Liver (tissue), 9 donors: ENCODE results near the gene DUSP16. TPM values are rescaled to one million over a fixed set of nuclear protein-coding genes. Genes with fewer than 3 reads are reported as not detected.

ENCODE experiments used
- DNase-seq: peaks from one replicate; pipeline ENCODE4 v3.0.0-alpha.2; 2017; ENCODE audit warnings: low spot score
- H3K27ac ChIP-seq, 2 donors: one replicate each; pipeline ENCODE4 v1.7.0; 2013; ENCODE audit warnings: inconsistent platforms in 2 of 2, low read length in 2 of 2, control low read depth in 1 of 2, low read depth in 1 of 2, mild to moderate bottlenecking in 1 of 2
- H3K27me3 ChIP-seq, 4 donors: one replicate each; pipeline versions ENCODE4 v1.6.1 to v1.7.0; 2013; ENCODE audit warnings: low read length in 3 of 4, inconsistent platforms in 1 of 4, mild to moderate bottlenecking in 1 of 4, moderate library complexity in 1 of 4; ENCODE audit not compliant: control insufficient read depth in 4 of 4, insufficient read depth in 4 of 4
- H3K36me3 ChIP-seq, 4 donors: one replicate each; pipeline versions ENCODE4 v1.6.1 to v1.7.0; 2013; ENCODE audit warnings: low read length in 3 of 4, mild to moderate bottlenecking in 3 of 4, low read depth in 1 of 4, moderate library complexity in 1 of 4; ENCODE audit not compliant: control insufficient read depth in 4 of 4, insufficient read depth in 3 of 4
- H3K4me1 ChIP-seq, 4 donors: one replicate each; pipeline versions ENCODE4 v1.6.1 to v1.7.0; 2013; ENCODE audit warnings: low read length in 3 of 4, mild to moderate bottlenecking in 3 of 4, moderate library complexity in 1 of 4; ENCODE audit not compliant: control insufficient read depth in 4 of 4, insufficient read depth in 4 of 4
- H3K4me3 ChIP-seq, 3 donors: one replicate each; pipeline versions ENCODE4 v1.6.1 to v1.7.0; 2013; ENCODE audit warnings: low read length in 3 of 3, control low read depth in 1 of 3, low read depth in 1 of 3, mild to moderate bottlenecking in 1 of 3
- H3K9ac ChIP-seq, 2 donors: one replicate each; pipeline ENCODE4 v1.7.0; 2013; ENCODE audit warnings: low read length in 2 of 2, mild to moderate bottlenecking in 2 of 2, moderate library complexity in 2 of 2, control low read depth in 1 of 2, low read depth in 1 of 2
- H3K9me3 ChIP-seq, 4 donors: one replicate each; pipeline versions ENCODE4 v1.6.1 to v1.7.0; 2013; ENCODE audit warnings: low read length in 3 of 4; ENCODE audit not compliant: control insufficient read depth in 4 of 4
- EGR1 ChIP-seq, 2 donors: IDR thresholded peaks; 2 replicates each; pipeline ENCODE4 v1.6.1; 2016 to 2018; ENCODE audit warnings: antibody characterized with exemption in 2 of 2, low read depth in 2 of 2
- FOXA1 ChIP-seq: IDR thresholded peaks from 2 replicates; pipeline ENCODE4 v1.6.1; 2016; ENCODE audit warnings: antibody characterized with exemption
- FOXA2 ChIP-seq: IDR thresholded peaks from 2 replicates; pipeline ENCODE4 v1.6.1; 2016; ENCODE audit warnings: antibody characterized with exemption
- GABPA ChIP-seq, 2 donors: IDR thresholded peaks in 1 of 2; conservative IDR thresholded peaks in 1 of 2; 2 replicates each; pipeline ENCODE4 v1.6.1; 2016; ENCODE audit warnings: antibody characterized with exemption in 2 of 2, mild to moderate bottlenecking in 1 of 2, moderate library complexity in 1 of 2
- HNF4A ChIP-seq, 2 donors: conservative IDR thresholded peaks; 2 replicates each; pipeline ENCODE4 v1.6.1; 2016; ENCODE audit warnings: antibody characterized with exemption in 2 of 2, mild to moderate bottlenecking in 2 of 2
- HNF4G ChIP-seq: IDR thresholded peaks from 2 replicates; pipeline ENCODE4 v1.6.1; 2016; ENCODE audit warnings: antibody characterized with exemption
- JUND ChIP-seq, 2 donors: IDR thresholded peaks; 2 replicates each; pipeline ENCODE4 v1.6.1; 2016; ENCODE audit warnings: antibody characterized with exemption in 2 of 2
- NR2F2 ChIP-seq: IDR thresholded peaks from 2 replicates; pipeline ENCODE4 v1.6.1; 2016; ENCODE audit warnings: antibody characterized with exemption
- RAD21 ChIP-seq, 2 donors: IDR thresholded peaks; 2 replicates each; pipeline ENCODE4 v1.6.1; 2016; ENCODE audit warnings: antibody characterized with exemption in 2 of 2, mild to moderate bottlenecking in 2 of 2
- RXRA ChIP-seq, 2 donors: IDR thresholded peaks; 2 replicates each; pipeline ENCODE4 v1.6.1; 2017 to 2018; ENCODE audit warnings: antibody characterized with exemption in 2 of 2, mild to moderate bottlenecking in 1 of 2
- SP1 ChIP-seq: IDR thresholded peaks from 2 replicates; pipeline ENCODE4 v1.6.1; 2018; ENCODE audit warnings: antibody characterized with exemption, mild to moderate bottlenecking
- TAF1 ChIP-seq: conservative IDR thresholded peaks from 2 replicates; pipeline ENCODE4 v1.6.1; 2016; ENCODE audit warnings: antibody characterized with exemption, mild to moderate bottlenecking
- YY1 ChIP-seq: IDR thresholded peaks from 2 replicates; pipeline ENCODE4 v1.6.1; 2016; ENCODE audit warnings: antibody characterized with exemption, mild to moderate bottlenecking
- WGBS: extraction: QIAGEN DNeasy Blood & Tissue Kit; methylation state at CpG from one replicate; pipeline ENCODE4 v1.1.7; 2013; 5-methylcytosine and 5-hydroxymethylcytosine counted together
- polyA plus RNA-seq, 2 donors: library from polyadenylated mRNA; stranded (reverse) in 1 of 2; unstranded in 1 of 2; fragments of 200-250 nt in 1 of 2; fragments of >200 nt in 1 of 2; fragmentation: Nextera tagmentation in 1 of 2; extraction: Ambion mirVana in 1 of 2; gene quantifications; one replicate each; pipeline versions ENCODE4 v1.2.1 to v1.2.3, GENCODE V29; 2013 to 2015
- total RNA-seq, 2 donors: library from RNA; depleted of rRNA; stranded (reverse); fragments of >200 nt; gene quantifications; one replicate each; pipeline ENCODE4 v1.2.3, GENCODE V29; 2014
- TF ChIP-seq, protein P1 (sequence below): IDR thresholded peaks from 2 replicates; pipeline ENCODE4 v1.6.1; 2016; ENCODE audit warnings: antibody characterized with exemption
- TF ChIP-seq, protein P2 (sequence below): IDR thresholded peaks from 2 replicates; pipeline ENCODE4 v1.6.1; 2016; ENCODE audit warnings: antibody characterized with exemption
- TF ChIP-seq, protein P3 (sequence below): IDR thresholded peaks from 2 replicates; pipeline ENCODE4 v1.6.1; 2016; ENCODE audit warnings: antibody characterized with exemption, mild to moderate bottlenecking
- TF ChIP-seq, protein P4 (sequence below): fragments of 150-350 bp; IDR thresholded peaks from 2 replicates; pipeline ENCODE4 v1.5.1; 2017; ENCODE audit warnings: improper control_type of control experiment, low read depth, low read length; ENCODE audit not compliant: missing input control
- TF ChIP-seq, protein P5 (sequence below): IDR thresholded peaks from 2 replicates; pipeline ENCODE4 v1.6.1; 2016; ENCODE audit warnings: antibody characterized with exemption
- donor health status: healthy.
- donor health status: healthy.
- donor health status: healthy.
- donor health status: healthy.
- donor health status: healthy.

Gene DUSP16, protein sequence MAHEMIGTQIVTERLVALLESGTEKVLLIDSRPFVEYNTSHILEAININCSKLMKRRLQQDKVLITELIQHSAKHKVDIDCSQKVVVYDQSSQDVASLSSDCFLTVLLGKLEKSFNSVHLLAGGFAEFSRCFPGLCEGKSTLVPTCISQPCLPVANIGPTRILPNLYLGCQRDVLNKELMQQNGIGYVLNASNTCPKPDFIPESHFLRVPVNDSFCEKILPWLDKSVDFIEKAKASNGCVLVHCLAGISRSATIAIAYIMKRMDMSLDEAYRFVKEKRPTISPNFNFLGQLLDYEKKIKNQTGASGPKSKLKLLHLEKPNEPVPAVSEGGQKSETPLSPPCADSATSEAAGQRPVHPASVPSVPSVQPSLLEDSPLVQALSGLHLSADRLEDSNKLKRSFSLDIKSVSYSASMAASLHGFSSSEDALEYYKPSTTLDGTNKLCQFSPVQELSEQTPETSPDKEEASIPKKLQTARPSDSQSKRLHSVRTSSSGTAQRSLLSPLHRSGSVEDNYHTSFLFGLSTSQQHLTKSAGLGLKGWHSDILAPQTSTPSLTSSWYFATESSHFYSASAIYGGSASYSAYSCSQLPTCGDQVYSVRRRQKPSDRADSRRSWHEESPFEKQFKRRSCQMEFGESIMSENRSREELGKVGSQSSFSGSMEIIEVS
- total RNA-seq (10 to 100 TPM in 1 of 2 donors, 1 to 10 TPM in 1; 9.9 to 56.4 TPM), polyA plus RNA-seq (10 to 100 TPM in 1 of 2 donors, 1 to 10 TPM in 1; 7.8 to 28.2 TPM)

DNA sequence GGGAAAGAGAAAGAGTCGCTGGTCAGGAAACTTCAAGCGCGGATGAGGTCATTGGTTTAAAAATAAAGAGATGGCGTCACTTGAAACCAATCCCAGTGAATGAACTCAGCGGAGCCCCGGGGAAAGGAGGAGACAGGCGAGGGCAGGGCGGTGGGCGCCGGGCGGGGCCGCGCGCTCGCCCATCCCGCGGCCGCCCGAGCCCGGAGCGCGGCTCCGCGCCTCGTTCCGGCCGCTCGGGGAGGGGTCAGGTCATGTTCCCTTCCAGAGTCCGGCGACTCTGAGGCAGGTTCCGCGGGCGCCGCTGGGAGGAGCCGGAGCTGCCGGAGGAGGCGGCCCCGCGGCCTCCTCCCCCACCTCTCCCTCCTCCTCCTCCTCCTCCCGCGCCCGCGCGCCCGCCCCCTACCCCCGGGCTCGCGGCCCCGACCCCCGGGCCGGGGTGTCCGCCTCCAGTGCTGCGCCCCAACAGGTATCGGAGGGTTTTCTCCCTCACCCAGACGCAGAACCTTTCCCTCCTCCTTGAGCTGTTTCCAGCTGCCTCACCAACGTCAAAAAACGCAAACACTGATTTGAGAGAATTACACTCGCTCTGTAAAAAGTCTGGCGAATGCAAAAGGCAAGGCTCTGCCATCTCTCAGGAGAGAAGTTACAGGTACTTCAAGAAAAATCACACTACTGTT is at the start of gene DUSP16:
Gene DUSP16, minus strand, starts transcription at position 279 of the 677 bp plus-strand sequence. CDS start 41,765 bp downstream, outside the sequence.
- H3K4me1 ChIP-seq, result peaks cover 0 to 13% (median 3%) of the 10 kb centered on the region in 4 donors
- WGBS, result under 1% methylated on average over 59 of the region's 59 CpGs
- no peaks in the 10 kb centered on the region for H3K27me3 ChIP-seq
- no peaks in the 10 kb centered on the region for H3K36me3 ChIP-seq
- no peaks in the 10 kb centered on the region for H3K9me3 ChIP-seq
- H3K9ac ChIP-seq, result peak within 1 kb of the TSS; percentile 94 to 96
- H3K4me3 ChIP-seq, result peak within 1 kb of the TSS; percentile 60 to 91 (median 87)
- TF ChIP-seq, protein P1, sequence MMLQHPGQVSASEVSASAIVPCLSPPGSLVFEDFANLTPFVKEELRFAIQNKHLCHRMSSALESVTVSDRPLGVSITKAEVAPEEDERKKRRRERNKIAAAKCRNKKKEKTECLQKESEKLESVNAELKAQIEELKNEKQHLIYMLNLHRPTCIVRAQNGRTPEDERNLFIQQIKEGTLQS, result no peak
- TF ChIP-seq GABPA (IDR thresholded peaks at IDR 0.05 in 1 of 2, conservative IDR thresholded peaks at IDR 0.05 in 1 of 2) (no peak), FOXA1 (no peak), NR2F2 (peak; percentile 11), TAF1 (no peak), HNF4A (conservative IDR thresholded peaks at IDR 0.05) (peak; percentile 63 to 87), RAD21 (IDR thresholded peaks at IDR 0.05) (peak in 1 of 2 donors; percentile 23), RXRA (IDR thresholded peaks at IDR 0.05) (peak; percentile 30), HNF4G (peak; percentile 69), SP1 (peak; percentile 50), EGR1 (IDR thresholded peaks at IDR 0.05; ENCODE audit: low read depth in 2 of 2) (no peak), JUND (IDR thresholded peaks at IDR 0.05) (peak; percentile 57 to 67), FOXA2 (no peak), YY1 (no peak)
- TF ChIP-seq, protein P2, sequence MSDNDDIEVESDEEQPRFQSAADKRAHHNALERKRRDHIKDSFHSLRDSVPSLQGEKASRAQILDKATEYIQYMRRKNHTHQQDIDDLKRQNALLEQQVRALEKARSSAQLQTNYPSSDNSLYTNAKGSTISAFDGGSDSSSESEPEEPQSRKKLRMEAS, result no peak
- TF ChIP-seq, protein P3, sequence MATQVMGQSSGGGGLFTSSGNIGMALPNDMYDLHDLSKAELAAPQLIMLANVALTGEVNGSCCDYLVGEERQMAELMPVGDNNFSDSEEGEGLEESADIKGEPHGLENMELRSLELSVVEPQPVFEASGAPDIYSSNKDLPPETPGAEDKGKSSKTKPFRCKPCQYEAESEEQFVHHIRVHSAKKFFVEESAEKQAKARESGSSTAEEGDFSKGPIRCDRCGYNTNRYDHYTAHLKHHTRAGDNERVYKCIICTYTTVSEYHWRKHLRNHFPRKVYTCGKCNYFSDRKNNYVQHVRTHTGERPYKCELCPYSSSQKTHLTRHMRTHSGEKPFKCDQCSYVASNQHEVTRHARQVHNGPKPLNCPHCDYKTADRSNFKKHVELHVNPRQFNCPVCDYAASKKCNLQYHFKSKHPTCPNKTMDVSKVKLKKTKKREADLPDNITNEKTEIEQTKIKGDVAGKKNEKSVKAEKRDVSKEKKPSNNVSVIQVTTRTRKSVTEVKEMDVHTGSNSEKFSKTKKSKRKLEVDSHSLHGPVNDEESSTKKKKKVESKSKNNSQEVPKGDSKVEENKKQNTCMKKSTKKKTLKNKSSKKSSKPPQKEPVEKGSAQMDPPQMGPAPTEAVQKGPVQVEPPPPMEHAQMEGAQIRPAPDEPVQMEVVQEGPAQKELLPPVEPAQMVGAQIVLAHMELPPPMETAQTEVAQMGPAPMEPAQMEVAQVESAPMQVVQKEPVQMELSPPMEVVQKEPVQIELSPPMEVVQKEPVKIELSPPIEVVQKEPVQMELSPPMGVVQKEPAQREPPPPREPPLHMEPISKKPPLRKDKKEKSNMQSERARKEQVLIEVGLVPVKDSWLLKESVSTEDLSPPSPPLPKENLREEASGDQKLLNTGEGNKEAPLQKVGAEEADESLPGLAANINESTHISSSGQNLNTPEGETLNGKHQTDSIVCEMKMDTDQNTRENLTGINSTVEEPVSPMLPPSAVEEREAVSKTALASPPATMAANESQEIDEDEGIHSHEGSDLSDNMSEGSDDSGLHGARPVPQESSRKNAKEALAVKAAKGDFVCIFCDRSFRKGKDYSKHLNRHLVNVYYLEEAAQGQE, result no peak
- TF ChIP-seq, protein P4, sequence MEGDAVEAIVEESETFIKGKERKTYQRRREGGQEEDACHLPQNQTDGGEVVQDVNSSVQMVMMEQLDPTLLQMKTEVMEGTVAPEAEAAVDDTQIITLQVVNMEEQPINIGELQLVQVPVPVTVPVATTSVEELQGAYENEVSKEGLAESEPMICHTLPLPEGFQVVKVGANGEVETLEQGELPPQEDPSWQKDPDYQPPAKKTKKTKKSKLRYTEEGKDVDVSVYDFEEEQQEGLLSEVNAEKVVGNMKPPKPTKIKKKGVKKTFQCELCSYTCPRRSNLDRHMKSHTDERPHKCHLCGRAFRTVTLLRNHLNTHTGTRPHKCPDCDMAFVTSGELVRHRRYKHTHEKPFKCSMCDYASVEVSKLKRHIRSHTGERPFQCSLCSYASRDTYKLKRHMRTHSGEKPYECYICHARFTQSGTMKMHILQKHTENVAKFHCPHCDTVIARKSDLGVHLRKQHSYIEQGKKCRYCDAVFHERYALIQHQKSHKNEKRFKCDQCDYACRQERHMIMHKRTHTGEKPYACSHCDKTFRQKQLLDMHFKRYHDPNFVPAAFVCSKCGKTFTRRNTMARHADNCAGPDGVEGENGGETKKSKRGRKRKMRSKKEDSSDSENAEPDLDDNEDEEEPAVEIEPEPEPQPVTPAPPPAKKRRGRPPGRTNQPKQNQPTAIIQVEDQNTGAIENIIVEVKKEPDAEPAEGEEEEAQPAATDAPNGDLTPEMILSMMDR, result peak; percentile 14
- TF ChIP-seq, protein P5, sequence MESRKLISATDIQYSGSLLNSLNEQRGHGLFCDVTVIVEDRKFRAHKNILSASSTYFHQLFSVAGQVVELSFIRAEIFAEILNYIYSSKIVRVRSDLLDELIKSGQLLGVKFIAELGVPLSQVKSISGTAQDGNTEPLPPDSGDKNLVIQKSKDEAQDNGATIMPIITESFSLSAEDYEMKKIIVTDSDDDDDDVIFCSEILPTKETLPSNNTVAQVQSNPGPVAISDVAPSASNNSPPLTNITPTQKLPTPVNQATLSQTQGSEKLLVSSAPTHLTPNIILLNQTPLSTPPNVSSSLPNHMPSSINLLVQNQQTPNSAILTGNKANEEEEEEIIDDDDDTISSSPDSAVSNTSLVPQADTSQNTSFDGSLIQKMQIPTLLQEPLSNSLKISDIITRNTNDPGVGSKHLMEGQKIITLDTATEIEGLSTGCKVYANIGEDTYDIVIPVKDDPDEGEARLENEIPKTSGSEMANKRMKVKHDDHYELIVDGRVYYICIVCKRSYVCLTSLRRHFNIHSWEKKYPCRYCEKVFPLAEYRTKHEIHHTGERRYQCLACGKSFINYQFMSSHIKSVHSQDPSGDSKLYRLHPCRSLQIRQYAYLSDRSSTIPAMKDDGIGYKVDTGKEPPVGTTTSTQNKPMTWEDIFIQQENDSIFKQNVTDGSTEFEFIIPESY, result no peak
- peak within 1 kb of the TSS; percentile 98 to 99 for H3K27ac ChIP-seq
- DNase-seq, result peak; percentile 79
